NK-92 treated with Interleukin-12 subunit alpha and Interleukin-12 subunit beta, amount 100 ng/mL, for 24 hours (cell line): ENCODE results near the gene MARK2.

ENCODE experiments used
- DNase-seq: peaks from one replicate; lab custom pipeline; 2025; lab: John Stamatoyannopoulos, UW

The MARK2 gene

DNA sequence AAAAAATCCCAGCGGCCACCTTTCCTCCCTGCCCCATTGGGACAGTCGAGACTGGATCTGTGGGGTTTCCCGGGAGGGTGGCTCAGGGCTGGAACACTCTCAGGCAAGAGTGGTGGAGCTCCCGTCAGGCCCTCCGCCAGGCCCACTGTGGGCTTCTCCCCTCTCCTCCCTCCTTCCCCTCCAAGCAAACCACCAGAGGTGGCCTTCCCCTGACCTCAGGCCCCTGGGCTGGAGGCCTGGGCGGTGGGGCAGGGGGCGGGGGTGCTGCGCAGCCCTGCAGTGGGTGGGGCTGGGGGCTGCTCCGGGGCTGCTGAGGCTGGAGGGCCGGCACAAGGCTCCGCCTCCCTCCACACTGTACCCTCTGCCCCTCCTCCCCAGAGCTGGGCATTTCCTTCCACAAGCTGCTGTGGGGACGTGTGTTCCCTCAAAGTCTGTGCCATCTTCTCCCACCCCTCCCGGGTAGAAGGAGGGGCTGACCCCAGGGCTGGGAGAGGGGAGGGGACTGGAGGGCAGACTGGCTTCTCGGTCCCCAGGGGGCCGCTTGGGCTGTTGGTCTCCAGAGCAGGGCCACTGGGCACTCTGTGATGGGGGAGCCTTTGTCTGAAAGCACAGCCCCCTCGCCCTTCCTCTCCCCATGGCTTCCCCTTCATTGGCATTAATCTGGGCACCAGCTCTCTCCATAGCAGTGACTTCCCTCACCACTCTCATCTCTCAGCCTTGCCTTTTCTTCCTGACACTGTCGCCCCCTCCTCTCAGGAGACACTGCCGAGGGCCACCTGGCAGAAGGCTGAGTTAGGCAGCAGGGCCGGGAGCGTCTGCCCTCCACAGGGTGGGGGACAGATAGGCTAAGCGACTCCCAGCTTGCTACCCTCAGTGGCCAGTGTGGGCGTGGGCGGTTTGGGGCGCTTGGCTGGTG, 70.9 kb downstream of the MARK2 start:
- no peak for DNase-seq

DNA sequence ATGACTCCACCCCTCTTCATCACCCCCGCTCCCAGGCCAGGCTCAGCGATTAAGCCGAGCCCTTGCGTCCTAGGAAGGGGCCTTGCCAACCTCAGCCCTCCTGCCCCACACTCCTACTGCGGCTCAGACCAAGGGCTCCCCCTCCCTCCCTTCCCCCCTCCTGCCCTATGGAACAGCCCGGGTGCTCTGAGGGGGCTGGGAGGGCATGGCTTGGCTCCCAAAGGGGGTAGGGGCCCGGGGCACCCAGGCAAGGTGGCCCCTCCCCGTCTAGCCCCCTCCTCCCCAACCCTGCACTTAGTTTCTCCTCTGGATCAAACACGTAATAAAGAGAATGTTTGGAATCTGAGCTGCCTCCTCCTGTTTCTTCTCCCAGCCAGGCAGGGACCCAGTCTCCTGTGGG, 71.8 kb downstream of the MARK2 start:
- no peak for DNase-seq

DNA sequence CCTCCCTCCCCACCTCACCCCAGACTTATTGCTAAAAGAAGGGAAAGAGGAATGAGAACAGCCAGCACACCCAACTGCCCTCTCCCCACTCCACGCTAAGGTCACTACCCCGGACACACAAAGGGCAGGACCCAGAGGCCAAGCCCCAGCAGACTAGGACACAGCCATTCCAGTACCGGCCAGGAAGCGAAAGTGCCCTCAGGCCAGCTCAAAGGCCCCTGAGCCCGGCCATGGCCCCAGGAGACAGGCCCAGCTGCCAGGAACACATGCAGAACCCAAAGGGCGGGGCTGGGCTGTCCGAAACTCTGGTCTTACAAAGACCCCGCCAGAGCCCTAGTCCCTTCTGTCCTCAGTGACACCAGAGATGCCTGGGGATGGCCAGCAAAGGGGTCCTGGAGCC, 72.5 kb downstream of the MARK2 start:
- no peak for DNase-seq

DNA sequence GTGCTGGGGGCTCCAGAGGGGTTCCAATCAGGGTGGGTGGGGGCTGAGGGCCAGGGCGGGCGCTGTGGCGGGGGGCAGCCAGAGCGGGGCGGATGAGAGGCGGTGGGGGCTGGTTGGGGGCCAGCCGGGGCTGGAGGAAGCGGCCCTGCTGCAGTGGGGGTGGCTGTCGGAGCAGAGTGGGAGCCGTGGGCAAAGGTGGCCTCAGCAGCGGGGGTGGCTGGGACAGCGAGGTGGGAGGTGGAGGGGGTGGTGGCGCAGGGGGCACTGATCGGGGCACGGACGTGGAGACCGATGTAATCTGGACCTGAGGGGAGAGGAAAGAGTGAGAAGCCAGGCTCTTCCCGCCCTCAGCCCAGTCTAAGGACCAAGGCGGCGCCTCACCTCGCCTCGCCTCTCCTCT, 73.0 kb downstream of the MARK2 start:
- no peak for DNase-seq

DNA sequence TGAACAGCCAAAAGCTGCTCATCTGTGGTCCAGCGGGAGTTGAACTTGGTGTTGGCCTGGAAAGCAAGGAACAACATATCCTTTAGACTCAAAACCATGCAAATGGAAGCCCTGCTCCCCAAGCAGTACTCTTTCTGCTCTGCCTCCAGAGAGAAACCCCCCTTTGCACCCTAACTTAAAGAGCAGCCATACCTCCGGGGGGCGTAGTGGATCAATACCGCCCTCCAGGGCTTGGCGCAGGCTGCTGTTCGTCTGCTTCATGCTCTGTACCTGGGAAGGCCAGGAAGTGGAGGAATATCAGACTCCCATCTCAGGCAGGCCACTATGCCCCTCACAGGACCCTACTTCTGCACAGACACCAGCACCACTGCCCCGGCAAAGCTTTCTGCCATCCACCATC, 73.8 kb downstream of the MARK2 start:
- no peak for DNase-seq

DNA sequence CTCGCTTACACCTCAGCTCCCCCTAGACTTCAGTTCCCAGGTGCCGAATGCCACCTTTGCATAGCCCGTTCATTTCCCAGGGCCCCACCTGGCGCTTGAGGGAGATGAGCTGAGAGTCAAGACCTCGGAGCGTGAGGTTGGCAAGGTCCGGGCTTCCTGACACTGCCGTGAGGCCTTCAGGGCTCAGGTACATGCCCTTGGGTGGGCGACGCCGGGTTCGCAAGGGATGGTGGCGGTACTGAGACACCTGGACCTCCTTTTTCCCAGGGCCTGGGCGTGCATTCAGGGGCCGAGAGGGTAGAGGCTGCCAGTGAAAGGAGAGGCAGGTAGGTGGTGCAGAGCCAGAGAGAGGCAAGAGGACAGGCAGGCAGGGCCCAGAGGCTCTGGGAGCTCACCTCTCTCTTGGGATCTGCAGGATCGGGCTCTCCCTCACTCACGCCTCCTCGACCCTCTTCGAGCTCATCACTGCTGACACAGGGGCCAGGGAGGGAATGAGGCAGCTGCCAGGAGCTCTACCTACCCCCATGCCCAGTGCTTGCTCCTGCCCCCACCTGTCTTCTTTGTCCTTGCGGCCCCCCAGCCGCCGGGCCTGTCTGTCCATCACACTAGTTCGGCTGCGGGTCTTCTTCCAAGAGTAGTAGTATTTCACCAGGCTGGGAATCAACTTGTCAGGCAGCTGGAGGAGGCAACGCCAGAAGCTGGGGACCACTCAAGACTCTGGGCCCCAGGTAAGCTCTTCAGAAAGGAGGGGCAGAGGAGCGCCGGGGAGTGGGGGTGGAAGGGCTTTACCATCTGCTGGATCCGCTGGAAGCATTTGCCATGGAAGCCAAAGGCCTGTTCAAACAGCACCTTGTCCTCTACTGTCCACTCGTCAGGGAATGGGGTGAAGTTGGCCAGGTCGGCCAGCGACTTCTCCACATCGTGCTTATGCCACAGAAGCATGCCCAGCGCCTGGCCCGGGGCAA, 75.2 kb downstream of the MARK2 start:
- no peak for DNase-seq

DNA sequence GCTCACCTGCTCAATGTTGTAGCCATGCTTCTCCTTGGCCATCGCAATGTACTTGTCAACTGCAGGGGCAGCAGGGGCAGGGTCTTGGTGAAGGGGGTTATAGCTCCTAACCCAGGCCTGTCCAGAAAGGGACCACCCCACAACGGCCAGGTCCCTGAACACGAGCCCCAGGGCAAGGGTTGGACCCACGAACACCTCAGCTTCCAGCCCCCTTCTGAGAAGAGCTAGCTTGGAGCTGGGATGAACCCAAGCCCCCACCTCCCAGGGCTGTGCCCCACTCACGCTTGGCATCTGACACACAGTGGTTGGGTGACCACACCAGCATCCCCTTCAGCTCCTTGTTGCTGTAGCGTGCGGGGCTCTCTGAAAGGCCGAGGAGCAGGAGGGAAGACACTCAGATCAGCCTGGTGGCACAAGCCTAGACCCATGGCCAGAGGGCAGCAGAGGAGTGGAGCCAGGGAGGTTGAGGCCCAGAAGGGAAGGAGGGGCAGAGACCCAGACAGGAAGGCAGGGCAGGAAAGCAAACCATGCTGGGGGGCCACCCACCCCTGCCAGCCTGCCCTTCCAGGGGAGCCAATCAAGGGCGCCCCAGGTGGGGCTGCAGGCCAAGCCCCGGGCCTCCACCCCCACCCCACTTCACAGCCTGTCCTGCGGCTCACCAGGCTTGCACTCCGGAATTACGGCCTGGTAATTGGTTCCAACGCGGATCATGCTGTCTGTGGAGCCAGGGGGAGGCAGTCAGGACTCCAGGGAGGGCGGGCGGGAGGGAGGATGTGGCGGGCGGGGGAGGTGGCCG, 76.2 kb downstream of the MARK2 start:
- DNase-seq, result no peak

DNA sequence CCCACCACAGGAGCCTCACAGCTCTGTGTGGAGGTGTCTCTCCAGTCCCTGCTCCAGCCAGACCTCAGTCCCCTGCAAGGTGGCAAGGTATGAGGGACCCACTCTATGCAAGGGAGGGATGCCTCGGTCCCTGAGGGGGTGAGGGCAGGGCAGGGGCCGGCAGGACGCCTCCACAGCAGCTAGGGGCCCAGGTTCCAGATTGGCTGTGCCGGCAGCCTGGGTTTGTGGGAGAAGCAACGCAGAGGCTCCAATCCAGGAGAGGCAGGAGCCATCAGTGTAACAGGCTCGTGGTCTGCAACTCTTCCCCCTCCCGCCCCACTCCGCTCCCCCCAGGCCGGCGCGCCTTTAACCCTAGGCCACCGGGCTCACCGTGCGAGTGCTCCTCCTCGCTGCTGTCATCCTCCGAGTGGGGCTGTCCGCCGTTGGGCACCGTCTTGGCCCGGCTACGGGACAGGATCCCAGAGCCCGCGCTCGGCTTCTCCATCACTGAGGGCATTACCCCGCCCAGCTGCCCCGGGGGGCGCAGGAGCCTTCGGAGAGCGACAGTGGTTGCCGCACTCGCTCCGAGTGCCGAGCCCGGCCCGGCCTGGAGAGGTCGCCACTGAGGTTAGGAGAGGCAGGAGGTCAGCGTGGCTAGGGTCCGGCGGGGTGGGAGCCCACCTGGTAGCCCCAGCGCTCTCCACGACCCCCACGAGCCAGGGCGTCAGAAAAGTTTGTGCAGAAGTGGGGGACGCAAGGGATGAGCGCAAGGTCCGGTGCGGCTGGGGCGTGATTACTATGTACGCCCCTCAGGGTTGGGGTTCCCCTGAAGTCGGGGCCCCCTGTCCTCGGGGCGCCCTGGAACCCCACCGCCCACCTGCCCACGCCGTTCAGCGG, 77.3 kb downstream of the MARK2 start:
- no peak for DNase-seq

DNA sequence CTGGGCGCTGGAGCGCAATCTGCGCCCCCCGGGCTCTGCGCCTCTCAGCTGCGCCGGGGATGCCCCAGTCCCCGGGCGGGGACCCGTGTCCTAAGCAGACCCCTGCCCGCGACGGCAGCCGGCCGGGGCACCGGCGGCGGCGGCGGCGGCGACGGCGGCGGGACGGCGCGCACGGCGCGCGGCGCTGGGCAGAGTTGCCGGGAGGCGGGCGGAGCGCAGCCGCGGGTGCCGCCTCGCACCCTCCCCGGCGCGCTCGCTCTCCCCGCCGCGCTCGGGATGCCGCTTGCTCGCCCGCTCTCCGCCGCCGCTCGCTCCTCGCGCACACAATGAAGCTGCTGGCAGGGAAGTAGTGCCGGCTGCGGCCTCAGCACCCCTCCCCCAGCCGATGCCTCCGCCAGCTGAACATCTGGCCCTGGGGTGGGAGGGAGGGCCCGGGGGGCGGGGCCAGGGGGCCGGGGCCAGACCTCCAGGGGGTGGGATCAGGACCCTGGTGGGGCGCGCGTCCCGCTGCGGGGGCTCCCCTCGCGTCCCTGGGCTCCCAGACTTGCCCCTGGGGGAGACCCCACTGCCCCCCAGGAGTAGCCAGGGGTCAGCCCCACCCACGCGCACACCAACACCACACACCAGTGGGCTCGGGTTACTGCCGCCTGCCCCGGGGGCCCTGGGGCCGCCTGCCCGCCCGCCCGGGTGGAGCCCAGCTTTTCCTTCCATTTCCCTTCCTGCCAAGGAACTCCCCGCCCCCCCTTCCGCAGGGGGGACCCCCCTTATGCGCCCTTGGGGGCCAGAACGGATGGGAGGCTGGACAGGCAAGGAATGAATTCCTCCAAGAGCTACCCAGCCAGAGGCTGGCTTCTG, 78.2 kb downstream of the MARK2 start, which contains the start of gene RCOR2:
RCOR2 (minus strand) TSS at position 328 of the 855 bp plus-strand sequence. CDS start 708 bp downstream, outside the sequence.
- no peak for DNase-seq

DNA sequence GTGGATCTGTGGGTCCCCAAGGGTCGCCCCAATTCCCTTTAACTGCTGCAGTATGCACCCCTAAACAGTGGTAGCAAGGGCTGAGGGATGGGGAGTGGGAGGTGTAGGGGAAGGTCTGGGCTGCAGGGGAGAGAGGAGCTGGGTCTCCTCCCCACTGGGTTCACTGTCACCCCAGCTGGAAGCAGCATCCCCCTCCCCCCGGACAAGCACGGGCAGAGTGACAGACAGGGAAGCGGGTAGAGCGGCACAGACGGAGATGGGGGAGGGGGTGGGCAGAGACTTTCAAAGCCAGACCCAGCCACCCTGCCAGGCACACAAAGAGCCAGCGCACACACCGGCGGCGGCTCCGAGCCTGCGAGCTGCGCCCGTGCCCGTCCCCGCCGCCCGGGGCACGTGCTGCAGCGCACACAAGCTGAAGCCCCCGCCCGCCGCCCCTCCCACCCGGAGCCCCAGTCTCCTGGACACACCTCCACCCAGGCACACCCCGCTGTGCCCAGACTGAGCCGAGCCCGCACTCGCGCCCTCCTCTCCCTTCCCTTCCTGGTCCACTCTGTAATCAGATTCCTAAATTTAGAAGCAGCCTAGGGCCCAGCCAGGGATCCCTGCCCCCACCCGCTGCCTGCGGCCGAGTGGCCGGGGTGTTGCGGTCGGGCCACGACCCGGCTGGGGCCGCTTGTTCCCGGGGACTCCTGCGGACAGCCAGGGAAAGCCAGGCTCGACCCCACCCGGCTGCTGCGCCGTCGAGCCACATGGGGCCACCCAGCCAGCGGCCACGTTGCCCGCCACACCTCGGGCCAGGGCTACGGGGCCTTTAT, 79.0 kb downstream of the MARK2 start:
- DNase-seq, result no peak

DNA sequence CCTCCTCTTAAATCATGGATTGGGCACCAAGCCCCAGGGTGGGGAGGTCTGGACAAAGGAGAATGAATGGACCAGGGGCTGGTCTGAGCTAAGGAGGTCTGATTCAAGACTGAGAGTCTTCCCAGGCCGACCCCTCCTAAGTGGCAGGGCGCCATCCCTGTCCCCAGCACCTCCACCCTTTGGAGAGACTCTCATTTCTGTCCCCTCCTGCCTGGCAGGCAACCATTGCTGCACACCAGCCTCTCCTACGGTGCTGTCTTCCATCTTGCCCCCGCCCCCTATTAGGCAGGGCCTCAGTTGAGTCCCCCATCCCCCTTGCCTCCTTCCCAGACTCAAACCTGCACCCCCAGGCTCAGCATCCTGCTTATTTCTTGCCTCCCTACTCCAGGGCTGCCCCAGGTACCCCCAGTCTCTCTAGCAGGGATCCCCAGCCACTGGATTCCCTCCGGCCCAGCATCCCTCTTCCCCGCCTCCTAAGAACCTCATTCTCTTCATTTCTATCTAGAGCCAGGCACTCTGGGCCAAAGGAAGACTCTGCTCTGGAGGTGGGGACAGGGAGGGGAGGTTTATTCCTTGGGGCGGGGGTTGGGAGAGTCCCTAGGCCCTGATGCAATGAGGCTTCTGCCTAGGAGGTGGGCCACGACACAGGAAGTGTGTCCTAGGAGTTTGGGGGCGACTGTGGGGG, 79.7 kb downstream of the MARK2 start:
- DNase-seq, result no peak

DNA sequence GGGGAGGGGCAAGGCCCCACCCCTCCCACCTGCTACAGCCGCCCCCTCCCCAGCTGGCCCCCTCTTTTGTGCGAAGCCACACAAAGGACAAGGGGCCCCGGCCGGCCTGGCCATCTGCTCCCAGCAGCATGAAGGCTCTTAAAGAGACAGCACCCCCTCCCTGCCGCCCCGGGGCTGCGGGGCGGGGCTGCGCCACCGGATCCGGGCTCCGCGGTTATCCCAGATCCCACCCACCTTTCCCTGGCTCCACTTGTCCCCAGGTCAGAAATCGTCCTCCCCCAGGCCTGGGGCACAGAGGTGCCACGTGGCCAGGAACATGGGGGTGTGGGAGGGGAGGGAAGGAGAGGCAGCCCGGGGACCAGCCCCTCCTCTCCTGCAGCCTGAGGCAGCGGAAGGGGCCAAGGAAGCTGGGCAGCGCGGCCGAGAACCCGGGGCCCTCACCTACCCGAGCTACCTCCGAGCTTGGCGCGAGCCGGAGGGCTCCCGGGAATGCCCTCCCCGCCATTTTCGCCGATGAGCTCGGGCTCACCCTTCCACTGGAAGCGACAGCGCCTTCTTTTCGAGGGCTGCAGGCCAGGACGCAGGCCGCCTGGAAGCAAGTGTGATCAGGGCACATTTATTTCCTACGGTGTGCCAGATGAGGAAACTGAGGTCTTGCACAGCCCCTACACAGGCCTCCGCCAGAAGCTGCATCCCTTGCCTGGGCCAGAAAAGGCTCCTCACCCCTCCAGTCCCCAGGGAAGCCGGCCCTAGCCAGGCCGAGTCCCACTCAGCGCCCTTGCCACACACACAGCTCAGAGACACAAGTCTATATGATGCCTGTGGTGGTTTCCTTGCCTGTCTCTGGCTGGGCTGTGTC, 80.6 kb downstream of the MARK2 start:
- DNase-seq, result no peak

DNA sequence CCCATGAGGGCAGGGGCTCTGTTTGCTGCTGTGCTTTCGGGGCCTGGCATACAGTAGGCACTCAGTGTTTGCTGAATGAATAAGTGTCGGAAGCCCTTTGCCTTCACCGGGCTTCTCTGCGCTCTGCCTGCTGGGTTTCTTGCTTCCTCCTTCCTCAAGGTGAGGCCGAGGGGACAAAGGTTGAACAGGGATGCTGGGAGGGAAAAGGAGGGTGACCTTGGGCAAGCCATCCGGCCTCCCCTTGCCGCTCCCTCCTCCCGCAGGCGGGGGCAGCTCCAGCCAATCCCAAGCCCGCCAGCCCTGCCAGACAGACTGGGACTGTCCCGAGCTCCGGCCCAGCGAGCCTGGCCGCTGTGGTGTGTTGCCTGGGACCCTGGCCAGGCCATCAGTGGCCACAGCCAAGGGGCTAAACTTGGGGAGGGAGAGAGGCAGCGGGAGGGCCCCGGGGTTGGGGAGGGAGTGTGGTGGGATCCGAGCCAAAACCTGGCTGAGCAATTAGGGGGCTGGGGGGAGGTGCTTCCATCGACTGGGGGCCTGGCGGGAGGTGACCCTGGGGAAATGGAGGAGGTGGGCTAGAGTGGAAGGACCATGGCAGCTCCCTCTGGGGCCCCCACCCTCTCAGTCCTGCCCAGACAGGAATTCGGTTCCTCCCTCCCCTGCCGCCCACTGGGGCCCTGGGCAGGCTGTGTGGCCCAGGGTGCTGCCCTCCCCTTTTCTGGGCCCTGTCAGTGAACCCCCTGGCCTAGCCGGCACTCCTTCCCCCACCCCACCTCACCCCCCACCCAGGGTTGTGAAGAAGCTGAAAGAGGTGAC, 81.4 kb downstream of the MARK2 start:
- no peak for DNase-seq

DNA sequence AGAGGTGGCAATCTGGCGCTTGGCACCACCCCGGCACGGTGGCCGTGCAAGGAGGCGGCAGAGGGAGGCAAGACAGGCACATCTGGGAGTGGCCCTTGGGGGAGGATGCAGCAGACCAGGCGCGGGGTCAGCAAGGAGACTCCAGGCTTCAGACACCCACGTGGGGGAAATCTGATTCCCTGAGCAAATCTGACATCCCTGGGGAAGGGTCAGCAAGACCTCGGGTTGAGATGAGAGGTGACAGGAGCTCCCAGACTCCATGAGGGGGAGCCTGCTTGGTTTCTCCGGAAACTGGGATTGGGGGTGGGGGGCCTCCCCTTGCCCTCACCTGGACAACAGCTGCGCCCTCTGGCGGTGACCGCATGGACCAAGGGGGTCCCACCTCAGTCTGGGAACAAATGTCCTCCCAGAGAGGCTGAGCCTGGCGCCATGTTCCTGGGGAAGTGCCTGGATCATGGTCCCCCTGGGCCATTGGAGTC, 82.1 kb downstream of the MARK2 start:
- no peak for DNase-seq

DNA sequence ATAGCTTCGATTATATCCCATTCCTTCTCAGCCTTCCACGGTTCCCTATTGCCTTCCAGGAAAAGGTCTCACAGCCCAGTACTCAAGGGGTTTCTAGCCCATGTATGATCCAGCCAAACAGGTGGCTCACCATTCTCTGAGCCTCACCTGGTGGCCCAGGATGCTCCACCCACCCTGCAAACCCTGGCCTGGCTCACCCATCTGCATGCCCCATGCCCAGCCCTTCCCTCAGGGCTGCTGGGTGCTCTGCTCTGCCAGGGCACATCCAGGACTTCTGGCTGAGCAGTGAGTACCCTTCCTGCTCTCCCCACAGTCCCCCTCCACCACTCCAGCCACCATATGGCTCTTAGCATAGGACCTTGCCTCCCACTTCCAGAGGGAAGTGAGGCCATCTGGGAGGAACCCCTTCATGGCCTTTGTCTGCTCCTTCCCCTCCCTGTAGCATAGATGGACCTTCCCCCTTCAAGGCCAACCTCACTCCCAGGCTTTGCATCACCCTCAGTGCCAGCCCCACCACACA, 83.8 kb downstream of the MARK2 start:
- no peak for DNase-seq

DNA sequence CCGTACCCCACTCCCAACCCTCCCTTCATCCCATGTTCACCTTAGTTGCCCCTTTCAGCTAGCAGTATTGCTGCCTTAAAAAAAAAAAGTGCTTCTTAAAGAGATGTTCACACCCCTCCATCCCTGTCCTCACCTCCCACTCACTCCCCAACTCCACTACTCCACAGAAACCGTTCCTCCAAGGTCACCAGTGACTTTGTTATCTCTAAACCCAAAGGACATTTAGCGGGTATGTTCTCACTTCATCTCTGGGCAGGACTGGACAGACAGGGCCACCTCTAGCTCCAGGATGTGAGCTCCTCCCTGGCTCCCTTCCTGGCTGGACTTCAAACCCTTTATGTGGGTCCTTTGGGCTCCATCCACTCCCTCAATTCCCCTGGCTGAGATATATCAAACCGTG, 84.4 kb downstream of the MARK2 start:
- DNase-seq, result no peak
